B cell (primary cell): ENCODE measurements around the gene HECTD2. TPM values are rescaled to one million over a fixed set of nuclear protein-coding genes. Genes with fewer than 3 reads are reported as not detected.
"Not testable (repeated sequence)": the region's sequence is repeated elsewhere in the genome, so short reads cannot be mapped to it uniquely, and the experiment has no call there.

Experiments used
- ATAC-seq: fragments of 200-7000 bp; cut with Tn5 transposase; one replicate; pipeline ENCODE4 v1.10.0; 2021; ENCODE audit warnings: low read depth, mild to moderate bottlenecking, moderate number of reproducible peaks, moderate library complexity
- CTCF ChIA-PET: fragments of 350-600 bp; sonication (Branson Sonifier 250); formaldehyde crosslinking; loops from one replicate; lab custom pipeline; 2021; ENCODE audit warnings: antibody characterized with exemption, inconsistent platforms; lab: Charles Lee
- POLR2A ChIA-PET: fragments of 350-600 bp; sonication (Branson Sonifier 250); formaldehyde crosslinking; loops from one replicate; lab custom pipeline; 2021; ENCODE audit warnings: antibody characterized with exemption; lab: Charles Lee
- DNase-seq: peaks from one replicate; pipeline ENCODE4 v3.0.0; 2013
- H2AFZ ChIP-seq: 2 replicates; pipeline ENCODE4 v1.6.1; 2012; ENCODE audit warnings: mild to moderate bottlenecking, low read depth, low read length; ENCODE audit not compliant: insufficient read depth, poor library complexity, severe bottlenecking
- H3K27ac ChIP-seq, 2 donors: 1 replicate in 1 of 2; 2 replicates in 1 of 2; pipeline ENCODE4 v1.5.1; 2012 to 2013; ENCODE audit warnings: low read length in 2 of 2, mild to moderate bottlenecking in 2 of 2, moderate library complexity in 1 of 2
- H3K27me3 ChIP-seq, 4 experiments: fragments of 200-600 bp in 1 of 4; sonication (generic) in 1 of 4; replicated peaks in 1 of 4; 1 replicate in 2 of 4; 2 replicates in 2 of 4; pipeline versions ENCODE4 v1.6.1 to v1.7.0; 2013 to 2016; ENCODE audit warnings: low read length in 3 of 4, mild to moderate bottlenecking in 2 of 4, mixed read lengths in 1 of 4, moderate library complexity in 1 of 4; ENCODE audit not compliant: insufficient read depth in 4 of 4, control insufficient read depth in 3 of 4; ENCODE audit errors: control extremely low read depth in 1 of 4
- H3K36me3 ChIP-seq, 2 experiments: replicated peaks in 1 of 2; 1 replicate in 1 of 2; 2 replicates in 1 of 2; pipeline versions ENCODE4 v1.6.1 to v1.7.1; 2013; ENCODE audit warnings: low read length in 1 of 2; ENCODE audit not compliant: insufficient read depth in 2 of 2, control insufficient read depth in 1 of 2; ENCODE audit errors: control extremely low read depth in 1 of 2, extremely low read depth in 1 of 2
- H3K4me1 ChIP-seq, 2 donors: fragments of 200-600 bp in 1 of 2; sonication (generic) in 1 of 2; 1 replicate in 1 of 2; 2 replicates in 1 of 2; pipeline versions ENCODE4 v1.5.1 to v1.6.1; 2013 to 2017; ENCODE audit warnings: low read length in 2 of 2; ENCODE audit not compliant: control insufficient read depth in 2 of 2, insufficient read depth in 2 of 2
- H3K4me2 ChIP-seq: replicated peaks from 2 replicates; pipeline ENCODE3; 2012; ENCODE audit warnings: mild to moderate bottlenecking, low read depth, low read length; ENCODE audit not compliant: poor library complexity, severe bottlenecking
- H3K4me3 ChIP-seq, 5 experiments: fragments of 200-600 bp in 1 of 5; sonication (generic) in 1 of 5; 1 replicate in 3 of 5; 2 replicates in 2 of 5; pipeline versions ENCODE4 v1.5.1 to v1.7.0; 2011 to 2016; ENCODE audit warnings: low read length in 4 of 5, mild to moderate bottlenecking in 4 of 5, low read depth in 2 of 5, control low read depth in 1 of 5, moderate library complexity in 1 of 5; ENCODE audit not compliant: insufficient read depth in 1 of 5; ENCODE audit errors: control extremely low read depth in 1 of 5, extremely low read depth in 1 of 5
- H3K79me2 ChIP-seq: fragments of 200-600 bp; sonication (generic); one replicate; pipeline ENCODE4 v1.6.0; 2016; ENCODE audit warnings: low read length; ENCODE audit not compliant: control insufficient read depth, insufficient read depth
- H3K9ac ChIP-seq: fragments of 200-600 bp; sonication (generic); 2 replicates; pipeline ENCODE4 v1.6.1; 2017; ENCODE audit warnings: mild to moderate bottlenecking, low read length, moderate library complexity
- H3K9me3 ChIP-seq, 3 donors: one replicate each; pipeline versions ENCODE4 v1.6.1 to v1.7.1; 2013; ENCODE audit warnings: low read length in 2 of 3; ENCODE audit not compliant: control insufficient read depth in 2 of 3, insufficient read depth in 1 of 3; ENCODE audit errors: control extremely low read depth in 1 of 3
- H4K20me1 ChIP-seq: 2 replicates; pipeline ENCODE4 v1.6.0; 2012; ENCODE audit warnings: mild to moderate bottlenecking, low read length; ENCODE audit not compliant: insufficient read depth, control insufficient read depth, poor library complexity, severe bottlenecking
- H3K27ac Mint-ChIP-seq: one replicate; pipeline ENCODE4 v1.8.0; 2021; ENCODE audit warnings: mixed read lengths
- H3K27me3 Mint-ChIP-seq: one replicate; pipeline ENCODE4 v1.8.0; 2021; ENCODE audit warnings: mixed read lengths
- H3K4me1 Mint-ChIP-seq: one replicate; pipeline ENCODE4 v1.8.0; 2021; ENCODE audit warnings: mixed read lengths
- H3K4me3 Mint-ChIP-seq: one replicate; pipeline ENCODE4 v1.8.0; 2021; ENCODE audit warnings: mixed read lengths
- H3K9me3 Mint-ChIP-seq: one replicate; pipeline ENCODE4 v1.8.0; 2022; ENCODE audit warnings: mixed read lengths; ENCODE audit not compliant: insufficient read depth
- EZH2 ChIP-seq: IDR thresholded peaks from 2 replicates; pipeline ENCODE4 v1.6.1; 2012; ENCODE audit warnings: borderline replicate concordance, low read depth, mild to moderate bottlenecking, moderate library complexity, low read length; ENCODE audit not compliant: insufficient read depth, poor library complexity, severe bottlenecking
- WGBS: methylation state at CpG from one replicate; pipeline ENCODE4 v1.1.5; 2013; ENCODE audit warnings: missing lambda C conversion rate; ENCODE audit not compliant: insufficient coverage; 5-methylcytosine and 5-hydroxymethylcytosine counted together
- intact Hi-C: fragments of 100-400 bp; cut with micrococcal nuclease; formaldehyde crosslinking; loops from one replicate; pipeline ENCODE4 v1.10.0; 2022
- polyA plus RNA-seq: library from polyadenylated mRNA; depleted of rRNA; stranded (reverse); fragments of >200 nt; gene quantifications from 2 replicates; pipeline ENCODE4 v1.2.3, GENCODE V29; 2012
- total RNA-seq, 2 donors: library from RNA; stranded (reverse); fragments of 120-200 nt in 1 of 2; gene quantifications; 1 replicate in 1 of 2; 2 replicates in 1 of 2; pipeline versions ENCODE4 v1.2.3 to v1.2.4, GENCODE V29; 2013 to 2022

The HECTD2 gene
- total and polyA plus RNA-seq, 2 donors (not counting 1 experiment from before 2014, with no cell fraction given) = 2.9 to 7.9 TPM

DNA sequence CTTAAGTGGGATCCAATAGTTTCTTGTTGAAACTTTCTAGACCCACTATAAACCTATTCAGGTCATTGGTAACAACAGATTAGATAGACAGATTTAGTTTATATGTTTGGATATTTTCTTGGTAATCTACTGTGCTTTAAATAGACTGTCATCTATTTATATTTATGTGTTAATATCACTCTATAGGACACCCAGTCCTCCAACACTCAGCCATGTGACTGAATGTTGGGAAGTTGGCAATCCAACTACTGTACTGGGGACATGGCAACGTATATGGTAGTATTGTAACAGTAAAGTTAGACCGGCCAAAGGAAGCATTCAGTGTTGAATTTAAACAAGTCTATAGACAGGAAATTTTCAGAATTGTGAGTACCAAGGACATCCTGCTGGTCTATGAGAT is 42.6 kb upstream of the HECTD2 start:
- no peaks in the 10 kb centered on the region for H3K9me3 Mint-ChIP-seq
- no peak overlapping the region for H3K9ac ChIP-seq
- intact Hi-C loops = no loop called here
- POLR2A ChIA-PET = no interaction called here
- H3K27me3 ChIP-seq = peaks cover 0 to 3% (median 0%) of the 10 kb centered on the region in 4 experiments
- H3K79me2 ChIP-seq = no peaks in the 10 kb centered on the region
- no peak overlapping the region for H3K27ac Mint-ChIP-seq
- WGBS = 69% methylated on average over 2 of the region's 2 CpGs
- H3K4me1 ChIP-seq = no peaks in the 10 kb centered on the region
- H3K9me3 ChIP-seq = no peaks in the 10 kb centered on the region
- ATAC-seq = no peak
- H4K20me1 ChIP-seq = no peaks in the 10 kb centered on the region
- no peak for DNase-seq
- no peak overlapping the region for H3K4me3 Mint-ChIP-seq
- CTCF ChIA-PET = interaction anchor here (0.7 kb wide), 1 partner anchor 403 kb away, joined by 4 read pairs; no protein-coding TSS in a partner anchor
- no peak for TF ChIP-seq EZH2
- H3K27me3 Mint-ChIP-seq = peaks cover 45% of the 10 kb centered on the region
- H3K27ac ChIP-seq = no peak overlapping the region
- no peaks in the 10 kb centered on the region for H3K4me1 Mint-ChIP-seq
- no peak overlapping the region for H3K4me2 ChIP-seq
- no peak overlapping the region for H3K4me3 ChIP-seq
- H3K36me3 ChIP-seq = no peaks in the 10 kb centered on the region
- no peak overlapping the region for H2AFZ ChIP-seq

DNA sequence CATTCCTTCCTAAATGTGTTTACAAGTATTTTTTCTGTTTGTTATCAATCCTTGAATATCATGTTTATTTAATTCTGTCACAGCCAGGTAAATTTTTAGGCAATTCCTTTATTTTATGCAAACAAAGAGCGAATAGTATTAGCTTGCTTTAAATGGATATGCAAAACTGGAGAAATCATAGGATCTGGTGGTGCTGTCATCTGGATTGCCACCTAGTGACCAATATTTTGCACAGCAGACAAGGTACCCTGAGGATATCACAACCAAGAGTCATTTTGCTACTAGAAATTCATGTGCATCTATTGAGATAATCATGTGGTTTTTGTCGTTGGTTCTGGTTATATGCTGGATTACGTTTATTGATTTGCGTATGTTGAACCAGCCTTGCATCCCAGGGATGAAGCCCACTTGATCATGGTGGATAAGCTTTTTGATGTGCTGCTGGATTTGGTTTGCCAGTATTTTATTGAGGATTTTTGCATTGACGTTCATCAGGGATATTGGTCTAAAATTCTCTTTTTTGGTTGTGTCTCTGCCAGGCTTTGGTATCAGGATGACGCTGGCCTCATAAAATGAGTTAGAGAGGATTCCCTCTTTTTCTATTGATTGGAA is 40.1 kb upstream of the HECTD2 start:
- H3K27ac Mint-ChIP-seq, H3K79me2 ChIP-seq, H2AFZ ChIP-seq, H3K9me3 ChIP-seq, H3K36me3 ChIP-seq, POLR2A ChIA-PET, H3K27me3 ChIP-seq, intact Hi-C loops, H3K4me3 Mint-ChIP-seq, ATAC-seq, H3K4me1 Mint-ChIP-seq, H3K9me3 Mint-ChIP-seq, H3K27ac ChIP-seq, H3K4me2 ChIP-seq, H3K4me3 ChIP-seq, DNase-seq, H4K20me1 ChIP-seq, H3K4me1 ChIP-seq, H3K9ac ChIP-seq: not testable (repeated sequence)
- H3K27me3 Mint-ChIP-seq = peaks cover 25% of the 10 kb centered on the region
- 80% methylated on average over 1 of the region's 6 CpGs for WGBS
- CTCF ChIA-PET = interaction anchor here (1.0 kb wide), 2 partner anchors 363 to 458 kb away, joined by 3 to 4 read pairs; no protein-coding TSS in a partner anchor
